Measurements from ENCODE around the gene CFAP61.
"Not testable (repeated sequence)": the region's sequence is repeated elsewhere in the genome, so short reads cannot be mapped to it uniquely, and the experiment has no call there.

CFAP61 gene

DNA sequence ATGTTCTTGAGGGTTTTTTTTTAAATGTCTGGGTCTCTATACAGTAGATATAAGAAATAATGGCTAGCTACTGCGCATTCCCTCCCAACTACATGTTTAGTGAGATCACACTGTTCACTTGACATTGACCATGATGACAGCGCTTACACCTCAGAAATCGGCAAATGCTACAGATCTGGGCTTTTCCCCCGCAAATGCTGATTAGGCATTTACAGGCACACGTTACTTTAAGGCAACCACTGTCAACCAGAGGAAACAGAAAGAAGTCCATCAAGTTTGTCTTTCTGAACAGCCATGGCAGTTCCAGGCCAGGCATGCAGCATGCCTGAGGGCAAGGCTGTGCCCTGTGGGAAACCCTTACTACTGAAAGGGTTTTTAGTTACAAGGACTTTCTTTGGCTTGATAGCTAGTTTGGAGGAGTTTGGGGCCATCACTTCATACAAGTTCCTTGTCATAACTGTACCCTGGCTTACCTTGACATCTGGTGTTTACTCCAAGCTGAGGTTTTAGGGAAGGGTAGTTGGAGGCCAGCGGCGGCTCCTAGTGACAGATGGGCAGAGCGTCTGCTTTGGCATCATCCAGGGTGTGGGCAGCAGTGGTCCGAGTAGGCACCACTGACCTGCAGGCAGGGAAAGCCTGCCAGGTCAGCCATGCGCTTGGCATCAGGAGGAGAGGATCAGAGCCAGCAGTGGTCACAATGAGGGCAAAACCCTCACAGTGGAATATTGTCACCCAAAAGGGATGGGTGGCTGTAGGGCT lies 43.0 kb downstream of the CFAP61 start:
- DNase-seq (ENCODE audit: low read depth): no peak

- DNase-seq (ENCODE audit: low read depth): no peak
These were observed 44.1 kb downstream of the CFAP61 start for GRCh38 chr20:20096421-20096820.

- no peak for DNase-seq (ENCODE audit: low read depth)
These were observed 48.5 kb downstream of the CFAP61 start for GRCh38 chr20:20100881-20101280.

DNA sequence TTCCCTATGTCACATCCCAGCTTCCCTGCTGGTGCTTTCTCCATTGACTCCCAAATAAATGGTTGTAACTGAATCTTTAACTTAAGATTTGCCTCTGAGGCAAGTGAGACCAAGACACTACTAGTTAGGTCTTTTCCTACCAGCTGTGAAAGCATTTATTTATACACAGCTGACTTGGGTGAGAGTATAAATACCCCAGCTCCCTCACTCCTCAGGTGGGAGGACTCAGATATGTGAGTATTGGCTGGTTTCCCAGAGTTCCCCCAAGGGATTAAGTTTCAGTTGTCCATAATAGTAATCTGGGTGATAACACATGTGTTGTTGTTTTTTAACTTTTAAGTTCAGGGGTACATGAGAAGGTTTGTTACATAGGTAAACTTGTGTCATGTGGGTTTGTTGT lies 49.8 kb downstream of the CFAP61 start:
- DNase-seq (ENCODE audit: low read depth): no peak

GRCh38 chr20:20102716-20103258 lies 50.5 kb downstream of the CFAP61 start:
- DNase-seq (ENCODE audit: low read depth): no peak

- DNase-seq (ENCODE audit: low read depth): no peak
These were observed 51.2 kb downstream of the CFAP61 start for GRCh38 chr20:20103486-20103885.

DNA sequence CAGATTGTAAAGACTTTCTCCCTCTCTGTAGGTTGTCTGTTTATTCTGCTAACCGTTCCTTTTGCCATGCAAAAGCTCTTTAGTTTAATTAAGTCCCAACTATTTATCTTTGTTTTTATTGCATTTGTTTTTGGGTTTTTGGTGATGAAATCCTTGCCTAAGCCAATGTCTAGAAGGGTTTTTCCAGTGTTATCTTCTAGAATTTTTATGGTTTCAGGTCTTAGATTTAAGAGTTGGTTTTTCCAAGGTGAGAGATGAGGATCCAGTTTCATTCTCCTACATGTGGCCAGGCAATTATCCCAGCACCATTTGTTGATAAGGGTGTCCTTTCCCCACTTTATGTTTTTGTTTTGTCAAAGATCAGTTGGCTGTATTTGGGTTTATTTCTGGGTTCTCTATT lies 70.9 kb downstream of the CFAP61 start:
- DNase-seq (ENCODE audit: low read depth): not testable (repeated sequence)

DNA sequence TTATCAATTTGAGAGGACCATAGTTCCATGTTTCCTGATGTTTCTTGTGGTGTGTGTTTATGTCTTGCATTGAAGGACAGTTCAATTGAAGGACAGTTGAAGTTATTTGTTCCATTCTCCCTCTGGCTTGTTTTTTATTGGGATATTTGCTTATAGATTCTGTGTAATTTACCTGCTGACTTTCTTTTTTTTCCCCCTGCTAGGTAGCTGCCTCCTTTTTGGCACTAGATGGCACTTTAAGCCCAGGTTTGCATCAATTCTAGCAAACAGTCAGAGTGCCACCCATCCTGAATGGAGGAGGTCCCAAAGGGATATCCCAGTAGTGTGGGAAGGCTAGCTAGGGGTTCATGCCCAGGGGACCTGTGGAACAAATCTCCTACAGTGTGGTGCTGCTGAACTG lies 78.1 kb downstream of the CFAP61 start:
- DNase-seq (ENCODE audit: low read depth): no peak

DNA sequence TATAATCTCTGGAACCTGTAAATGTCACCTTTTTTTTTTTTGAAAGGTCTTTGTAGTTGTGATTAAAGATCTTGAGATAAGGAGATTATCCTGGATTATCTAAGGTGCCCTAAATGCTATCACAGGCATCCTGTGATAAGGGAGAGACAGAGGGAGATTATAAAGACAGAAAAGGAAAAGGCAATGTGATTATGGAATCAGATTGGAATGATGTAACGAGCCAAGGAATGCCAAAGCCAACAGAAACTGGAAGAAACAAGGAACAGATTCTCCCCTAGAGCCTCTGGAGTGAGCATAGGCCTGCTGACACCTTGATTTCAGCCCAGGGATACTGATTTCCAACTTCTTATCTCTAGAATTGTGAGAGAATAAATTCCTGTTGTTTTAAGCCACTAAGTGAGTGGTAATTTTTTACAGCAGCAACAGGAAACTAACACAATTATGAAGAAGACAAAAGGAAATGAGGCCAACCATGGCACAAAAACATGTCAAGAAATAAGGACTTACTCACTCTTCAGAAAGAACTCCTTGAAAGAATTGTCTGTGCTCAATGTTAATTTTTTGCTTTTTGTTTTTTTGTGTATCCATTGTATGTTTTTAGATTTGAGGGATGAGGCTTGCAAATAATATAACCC lies 82.7 kb downstream of the CFAP61 start:
- no peak for DNase-seq (ENCODE audit: low read depth)

- DNase-seq (ENCODE audit: low read depth): no peak
These were observed 84.0 kb downstream of the CFAP61 start for GRCh38 chr20:20136313-20136712.

GRCh38 chr20:20137851-20138250 lies 85.5 kb downstream of the CFAP61 start:
- no peak for DNase-seq (ENCODE audit: low read depth)

DNA sequence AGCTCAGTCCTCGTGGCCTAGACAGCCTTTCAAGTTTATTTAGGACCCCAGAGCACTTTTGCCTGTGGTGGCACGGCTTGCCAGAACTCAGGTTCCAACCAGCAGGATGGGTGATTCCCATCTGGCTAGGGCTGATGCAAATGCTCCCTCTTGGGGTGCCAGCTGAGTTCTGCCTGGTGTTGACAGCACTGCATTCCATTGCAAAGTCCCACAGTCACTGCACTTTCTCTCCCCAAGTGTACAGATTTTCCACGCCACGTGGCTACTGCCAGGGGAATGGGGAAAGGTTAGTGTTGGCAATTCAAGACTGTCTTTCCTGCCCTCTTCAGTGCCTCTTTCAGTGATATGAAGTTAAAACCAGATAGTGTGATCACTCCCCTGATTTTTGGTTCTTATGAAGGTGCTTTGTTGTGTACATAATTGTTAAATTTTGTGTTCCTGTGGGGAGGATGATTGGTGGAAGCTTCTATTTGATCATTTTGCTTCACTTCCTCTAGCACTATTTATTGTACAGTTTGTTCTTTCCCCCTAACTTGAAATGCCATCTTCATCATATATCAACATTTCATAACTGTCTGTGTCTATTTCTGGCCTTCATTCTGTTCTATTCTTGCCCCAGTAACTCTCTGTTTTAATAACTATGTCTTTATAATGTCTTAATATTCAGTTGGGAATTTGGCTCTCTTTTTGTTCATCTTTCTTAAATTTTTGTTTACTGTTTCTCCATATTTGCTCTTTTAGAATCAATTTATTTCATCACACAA lies 86.2 kb downstream of the CFAP61 start:
- DNase-seq (ENCODE audit: low read depth): no peak

GRCh38 chr20:20139403-20139802 lies 87.1 kb downstream of the CFAP61 start:
- DNase-seq (ENCODE audit: low read depth): no peak

- no peak for DNase-seq (ENCODE audit: low read depth)
These were observed 90.8 kb downstream of the CFAP61 start for GRCh38 chr20:20143165-20143564.

DNA sequence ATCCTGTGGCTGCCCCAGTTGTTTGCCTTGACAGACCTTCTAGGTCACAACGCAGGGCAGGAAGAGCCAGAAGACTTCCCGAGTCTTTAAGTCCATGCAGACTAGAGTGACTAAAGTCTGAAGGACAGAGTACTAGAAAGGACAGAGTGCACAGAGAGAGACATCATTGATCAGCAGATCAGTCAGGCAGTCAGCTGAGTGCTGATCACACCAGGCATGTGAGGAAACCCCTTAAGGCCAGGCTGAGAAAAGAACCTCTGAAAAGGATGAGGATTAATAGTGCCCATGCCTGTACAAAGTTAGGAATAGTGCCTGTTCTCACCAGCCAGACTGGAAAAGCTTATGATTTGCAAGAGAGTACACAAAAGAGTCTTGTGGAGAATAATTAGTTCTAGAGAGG lies 91.3 kb downstream of the CFAP61 start:
- DNase-seq (ENCODE audit: low read depth): no peak

GRCh38 chr20:20148779-20149178 lies 96.4 kb downstream of the CFAP61 start:
- no peak for DNase-seq (ENCODE audit: low read depth)

DNA sequence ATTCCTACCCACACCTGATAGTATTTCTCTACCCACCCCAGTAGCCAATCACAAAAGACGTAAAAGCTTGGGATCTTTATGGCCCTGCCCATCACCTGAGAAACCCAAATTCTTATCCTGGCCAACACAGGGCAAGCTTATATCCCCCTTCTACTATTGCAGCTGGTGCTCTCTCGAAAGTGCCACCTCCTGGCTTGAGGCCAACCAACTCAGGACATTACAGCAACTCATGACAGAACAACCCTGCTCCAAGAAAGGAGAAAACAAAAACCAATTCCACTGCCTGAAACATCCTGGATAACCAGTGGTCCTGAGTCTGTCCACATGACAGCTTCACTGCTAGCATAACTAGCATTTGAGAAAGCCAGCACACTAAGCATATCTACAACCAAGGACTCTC lies 97.9 kb downstream of the CFAP61 start:
- DNase-seq (ENCODE audit: low read depth): no peak

GRCh38 chr20:20160520-20160919 lies 108.2 kb downstream of the CFAP61 start:
- DNase-seq (ENCODE audit: low read depth): no peak

DNA sequence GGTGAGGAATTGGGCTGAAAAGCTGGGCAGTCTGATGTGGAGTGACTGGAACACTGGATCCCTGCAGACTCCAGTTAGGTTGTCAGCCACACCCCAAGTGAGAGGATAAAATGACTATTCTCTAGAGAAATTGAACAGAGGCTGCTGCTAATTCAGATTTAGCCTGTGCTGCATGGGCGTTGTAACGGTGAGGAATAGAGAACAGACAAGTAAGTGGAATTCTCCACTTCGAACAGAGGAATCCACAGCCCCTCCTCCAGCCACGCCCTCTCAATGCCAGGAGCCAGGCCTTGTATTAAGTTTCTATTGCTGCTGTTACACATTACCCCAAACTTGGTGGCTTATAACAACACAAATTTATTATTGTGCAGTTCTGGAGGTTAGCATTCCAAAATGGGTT lies 109.3 kb downstream of the CFAP61 start:
- no peak for DNase-seq (ENCODE audit: low read depth)

GRCh38 chr20:20167698-20168097 lies 115.4 kb downstream of the CFAP61 start:
- no peak for DNase-seq (ENCODE audit: low read depth)

- no peak for DNase-seq (ENCODE audit: low read depth)
These were observed 120.9 kb downstream of the CFAP61 start for GRCh38 chr20:20173254-20173653.

GRCh38 chr20:20174089-20174835 lies 121.9 kb downstream of the CFAP61 start:
- no peak for DNase-seq (ENCODE audit: low read depth)
